ENCODE measurements around the gene PCDHB13.
"Not testable (repeated sequence)": the region's sequence is repeated elsewhere in the genome, so short reads cannot be mapped to it uniquely, and the experiment has no call there.

The PCDHB13 gene

DNA sequence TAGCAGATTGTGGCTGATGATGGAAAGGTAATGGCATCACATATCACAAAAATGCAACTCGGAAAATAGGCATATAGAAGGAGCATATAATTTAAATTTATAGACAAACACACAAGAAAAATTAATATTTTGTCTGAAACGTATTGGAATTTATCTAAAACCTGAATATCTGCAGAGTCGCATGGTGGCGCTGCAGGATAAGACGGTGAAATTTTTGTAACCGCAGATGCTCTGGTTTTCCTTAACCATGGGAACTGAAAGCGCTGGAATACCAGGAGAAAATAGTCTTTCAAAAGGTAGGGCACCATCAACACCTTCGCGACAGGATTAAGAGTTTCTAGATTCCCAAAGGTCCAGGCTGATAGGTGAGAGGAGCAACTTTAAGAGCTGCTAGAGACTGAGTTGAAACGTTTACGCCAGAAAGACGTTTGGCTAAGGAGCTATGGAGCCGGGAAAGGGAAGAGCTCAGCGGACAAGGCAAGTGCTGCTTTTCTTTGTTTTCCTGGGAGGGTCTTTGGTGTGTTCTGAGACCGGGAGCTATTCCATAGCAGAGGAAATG is 20.5 kb downstream of the PCDHB13 start:
- no peaks in the 10 kb centered on the region for H3K4me1 ChIP-seq
- intact Hi-C loops (cut with DNase I; ENCODE audit: low total_unique reads), result no loop called here
- no peak for DNase-seq
- H3K36me3 ChIP-seq, result peaks cover 0 to 50% (median 30%) of the 10 kb centered on the region in 3 donors
- no peak overlapping the region for H3K27ac ChIP-seq
- TF ChIP-seq, protein P1, sequence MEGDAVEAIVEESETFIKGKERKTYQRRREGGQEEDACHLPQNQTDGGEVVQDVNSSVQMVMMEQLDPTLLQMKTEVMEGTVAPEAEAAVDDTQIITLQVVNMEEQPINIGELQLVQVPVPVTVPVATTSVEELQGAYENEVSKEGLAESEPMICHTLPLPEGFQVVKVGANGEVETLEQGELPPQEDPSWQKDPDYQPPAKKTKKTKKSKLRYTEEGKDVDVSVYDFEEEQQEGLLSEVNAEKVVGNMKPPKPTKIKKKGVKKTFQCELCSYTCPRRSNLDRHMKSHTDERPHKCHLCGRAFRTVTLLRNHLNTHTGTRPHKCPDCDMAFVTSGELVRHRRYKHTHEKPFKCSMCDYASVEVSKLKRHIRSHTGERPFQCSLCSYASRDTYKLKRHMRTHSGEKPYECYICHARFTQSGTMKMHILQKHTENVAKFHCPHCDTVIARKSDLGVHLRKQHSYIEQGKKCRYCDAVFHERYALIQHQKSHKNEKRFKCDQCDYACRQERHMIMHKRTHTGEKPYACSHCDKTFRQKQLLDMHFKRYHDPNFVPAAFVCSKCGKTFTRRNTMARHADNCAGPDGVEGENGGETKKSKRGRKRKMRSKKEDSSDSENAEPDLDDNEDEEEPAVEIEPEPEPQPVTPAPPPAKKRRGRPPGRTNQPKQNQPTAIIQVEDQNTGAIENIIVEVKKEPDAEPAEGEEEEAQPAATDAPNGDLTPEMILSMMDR (IDR thresholded peaks at IDR 0.05), result no peak
- no peaks in the 10 kb centered on the region for H3K27me3 ChIP-seq
- peaks cover 19 to 91% (median 83%) of the 10 kb centered on the region in 3 donors for H3K9me3 ChIP-seq
- peak overlapping the region; percentile 26 to 31 for H3K4me3 ChIP-seq

DNA sequence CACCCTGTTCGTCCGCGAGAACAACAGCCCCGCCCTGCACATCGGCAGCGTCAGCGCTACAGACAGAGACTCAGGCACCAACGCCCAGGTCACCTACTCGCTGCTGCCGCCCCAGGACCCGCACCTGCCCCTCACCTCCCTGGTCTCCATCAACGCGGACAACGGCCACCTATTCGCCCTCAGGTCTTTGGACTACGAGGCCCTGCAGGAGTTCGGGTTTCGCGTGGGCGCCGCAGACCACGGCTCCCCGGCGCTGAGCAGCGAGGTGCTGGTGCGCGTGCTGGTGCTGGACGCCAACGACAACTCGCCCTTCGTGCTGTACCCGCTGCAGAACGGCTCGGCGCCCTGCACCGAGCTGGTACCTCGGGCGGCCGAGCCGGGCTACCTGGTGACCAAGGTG is 22.2 kb downstream of the PCDHB13 start:
- H3K27ac ChIP-seq; H3K4me3 ChIP-seq; H3K27me3 ChIP-seq; H3K4me1 ChIP-seq; intact Hi-C loops (cut with DNase I; ENCODE audit: low total_unique reads); DNase-seq: not testable (repeated sequence)
- peaks cover 29 to 99% (median 92%) of the 10 kb centered on the region in 3 donors for H3K9me3 ChIP-seq
- peaks cover 0 to 63% (median 39%) of the 10 kb centered on the region in 3 donors for H3K36me3 ChIP-seq

GRCh38 chr5:141236516-141237313 is 23.0 kb downstream of the PCDHB13 start:
- Histone ChIP-seq H3K9me3 (peaks cover 31 to 99% (median 94%) of the 10 kb centered on the region in 3 donors), H3K4me1 (no peaks in the 10 kb centered on the region), H3K36me3 (peaks cover 0 to 64% (median 47%) of the 10 kb centered on the region in 3 donors), H3K27ac (no peak overlapping the region), H3K27me3 (no peaks in the 10 kb centered on the region), H3K4me3 (no peak overlapping the region)
- TF ChIP-seq, protein P1 (IDR thresholded peaks at IDR 0.05), result no peak
- intact Hi-C loops (cut with DNase I; ENCODE audit: low total_unique reads), result no loop called here
- no peak for DNase-seq

- Histone ChIP-seq H3K4me1 (no peaks in the 10 kb centered on the region), H3K36me3 (peaks cover under 1 to 53% (median 37%) of the 10 kb centered on the region in 3 donors), H3K27ac (no peak overlapping the region), H3K9me3 (peaks cover 39 to 99% (median 85%) of the 10 kb centered on the region in 3 donors), H3K4me3 (no peak overlapping the region), H3K27me3 (no peaks in the 10 kb centered on the region)
- TF ChIP-seq, protein P1 (IDR thresholded peaks at IDR 0.05), result no peak
- intact Hi-C loops (cut with DNase I; ENCODE audit: low total_unique reads), result loop anchor here (10.0 kb wide), 1 partner anchor 183 kb away; the partner anchor contains the start of gene PCDHGA11
- DNase-seq, result no peak
These were observed 27.8 kb downstream of the PCDHB13 start for GRCh38 chr5:141241496-141241895.

- peaks cover 41 to 100% (median 84%) of the 10 kb centered on the region in 3 donors for H3K9me3 ChIP-seq
- H3K27me3 ChIP-seq, result no peaks in the 10 kb centered on the region
- no peak for DNase-seq
- intact Hi-C loops (cut with DNase I; ENCODE audit: low total_unique reads), result loop anchor here (10.0 kb wide), 1 partner anchor 180 kb away; the partner anchor contains the start of gene PCDHGA11
- H3K4me1 ChIP-seq, result no peaks in the 10 kb centered on the region
- peaks cover 10 to 62% (median 52%) of the 10 kb centered on the region in 3 donors for H3K36me3 ChIP-seq
- no peak within 1 kb of the TSS for H3K27ac ChIP-seq
- TF ChIP-seq, protein P1 (IDR thresholded peaks at IDR 0.05), result no peak
- H3K4me3 ChIP-seq, result peak within 1 kb of the TSS; percentile 23 to 33
These were observed 31.6 kb downstream of the PCDHB13 start, which contains the start of gene PCDHB15 for GRCh38 chr5:141245250-141245717. PCDHB15 (plus strand) TSS chr5:141245395; CDS start chr5:141245579, 184 bp downstream.

- not testable (repeated sequence) for H3K4me1 ChIP-seq, H3K4me3 ChIP-seq, H3K27me3 ChIP-seq, H3K27ac ChIP-seq, DNase-seq
- Histone ChIP-seq H3K36me3 (peaks cover 10 to 65% (median 53%) of the 10 kb centered on the region in 3 donors), H3K9me3 (peaks cover 37 to 100% (median 84%) of the 10 kb centered on the region in 3 donors)
- intact Hi-C loops (cut with DNase I; ENCODE audit: low total_unique reads), result loop anchor here (10.0 kb wide), 1 partner anchor 178 kb away; the partner anchor contains the start of gene PCDHGA11
These were observed 33.3 kb downstream of the PCDHB13 start for GRCh38 chr5:141246971-141247370.

- H3K4me3 ChIP-seq, H3K27ac ChIP-seq, H3K4me1 ChIP-seq, DNase-seq, H3K27me3 ChIP-seq: not testable (repeated sequence)
- Histone ChIP-seq H3K36me3 (peaks cover 10 to 68% (median 54%) of the 10 kb centered on the region in 3 donors), H3K9me3 (peaks cover 36 to 100% (median 84%) of the 10 kb centered on the region in 3 donors)
- intact Hi-C loops (cut with DNase I; ENCODE audit: low total_unique reads), result loop anchor here (10.0 kb wide), 1 partner anchor 177 kb away; the partner anchor contains the start of gene PCDHGA11
These were observed 33.7 kb downstream of the PCDHB13 start for GRCh38 chr5:141247434-141247833.
